ENCODE data around the gene ATF5.

The ATF5 gene

GRCh38 chr19:49929121-49929610 lies at the start of gene ATF5, which contains the start of gene NUP62:
Gene ATF5, plus strand, starts transcription at chr19:49929205. Its CDS starts 1,646 bp downstream, at chr19:49930851.
Gene NUP62, minus strand, starts transcription at chr19:49929504. Its CDS starts 19,697 bp downstream, at chr19:49909807.
- peak; percentile 86 to 91 for DNase-seq (ENCODE audit: low read depth in 2 of 2)

GRCh38 chr19:49879243-49879963 lies 49.6 kb upstream of the ATF5 start:
- no peak for DNase-seq (ENCODE audit: low read depth in 2 of 2)

GRCh38 chr19:49880162-49880869 lies 48.7 kb upstream of the ATF5 start:
- DNase-seq (ENCODE audit: low read depth in 2 of 2), result no peak

- DNase-seq (ENCODE audit: low read depth in 2 of 2), result no peak
Observed at GRCh38 chr19:49881186-49881585, 47.8 kb upstream of the ATF5 start.

GRCh38 chr19:49881672-49882394 lies 47.2 kb upstream of the ATF5 start:
- DNase-seq (ENCODE audit: low read depth in 2 of 2), result no peak

- DNase-seq (ENCODE audit: low read depth in 2 of 2), result no peak
Observed at GRCh38 chr19:49882643-49883042, 46.4 kb upstream of the ATF5 start.

- DNase-seq (ENCODE audit: low read depth in 2 of 2), result no peak
Observed at GRCh38 chr19:49883094-49883493, 45.9 kb upstream of the ATF5 start.

GRCh38 chr19:49884109-49884508 lies 44.9 kb upstream of the ATF5 start:
- DNase-seq (ENCODE audit: low read depth in 2 of 2), result no peak

GRCh38 chr19:49884760-49885159 lies 44.2 kb upstream of the ATF5 start:
- no peak for DNase-seq (ENCODE audit: low read depth in 2 of 2)

- DNase-seq (ENCODE audit: low read depth in 2 of 2), result no peak
Observed at GRCh38 chr19:49887037-49887664, 41.9 kb upstream of the ATF5 start.

- DNase-seq (ENCODE audit: low read depth in 2 of 2), result no peak
Observed at GRCh38 chr19:49887665-49888509, 41.1 kb upstream of the ATF5 start.

GRCh38 chr19:49888510-49888824 lies 40.5 kb upstream of the ATF5 start:
- DNase-seq (ENCODE audit: low read depth in 2 of 2), result no peak

- DNase-seq (ENCODE audit: low read depth in 2 of 2), result no peak
Observed at GRCh38 chr19:49889038-49889686, 39.8 kb upstream of the ATF5 start.

- peak; percentile 65 to 70 for DNase-seq (ENCODE audit: low read depth in 2 of 2)
Observed at GRCh38 chr19:49889687-49890348, 39.2 kb upstream of the ATF5 start.

GRCh38 chr19:49890349-49891311 lies 38.4 kb upstream of the ATF5 start:
- peak; percentile 47 to 61 for DNase-seq (ENCODE audit: low read depth in 2 of 2)

- no peak for DNase-seq (ENCODE audit: low read depth in 2 of 2)
Observed at GRCh38 chr19:49891393-49891792, 37.6 kb upstream of the ATF5 start.

- DNase-seq (ENCODE audit: low read depth in 2 of 2), result no peak
Observed at GRCh38 chr19:49892716-49893115, 36.3 kb upstream of the ATF5 start.

GRCh38 chr19:49894011-49894664 lies 34.9 kb upstream of the ATF5 start:
- no peak for DNase-seq (ENCODE audit: low read depth in 2 of 2)
